Colonic mucosa (tissue), 4 donors: ENCODE measurements around the gene DAO. TPM values are rescaled to one million over a fixed set of nuclear protein-coding genes. Genes with fewer than 3 reads are reported as not detected.

Experiments
- DNase-seq: peaks from one replicate; pipeline ENCODE4 v3.0.0-alpha.2; 2020
- H3K27ac ChIP-seq: fragments of 200-600 bp; one replicate; pipeline ENCODE4 v1.8.0; 2021
- H3K27me3 ChIP-seq: fragments of 200-600 bp; one replicate; pipeline ENCODE4 v1.8.0; 2021
- H3K36me3 ChIP-seq: fragments of 200-600 bp; one replicate; pipeline ENCODE4 v1.8.0; 2021
- H3K4me1 ChIP-seq: fragments of 200-600 bp; one replicate; pipeline ENCODE4 v1.8.0; 2021; ENCODE audit warnings: mild to moderate bottlenecking
- H3K4me3 ChIP-seq: fragments of 200-600 bp; one replicate; pipeline ENCODE4 v1.8.0; 2021
- H3K9ac ChIP-seq, 2 donors: one replicate each; pipeline ENCODE4 v1.7.0; 2013; ENCODE audit warnings: control low read depth in 2 of 2, low read depth in 2 of 2, low read length in 2 of 2
- H3K9me3 ChIP-seq: fragments of 200-600 bp; one replicate; pipeline ENCODE4 v1.8.0; 2021
- intact Hi-C: fragments of 100-400 bp; cut with DNase I; formaldehyde crosslinking; loops from one replicate; pipeline ENCODE4 v1.14.1; 2022
- total RNA-seq, 2 donors: library from RNA; stranded (reverse); fragmentation: NEBNext Ultra II Directional in 1 of 2; extraction: Animal tissue kit (Norgen Biotek cat#: 25700) in 1 of 2; gene quantifications; one replicate each; pipeline ENCODE4 v1.2.1, GENCODE V29; 2021
- TF ChIP-seq, protein P1 (sequence below): fragments of 200-600 bp; IDR thresholded peaks from one replicate; pipeline ENCODE4 v1.8.0; 2022; ENCODE audit warnings: antibody characterized with exemption, mild to moderate bottlenecking
- donor health status: healthy.
- donor health status: DM: no; HTN: no; CAD: no.
- donor health status: DM: no; HTN: no; CAD: no.

The DAO gene
- total RNA-seq, 2 donors from 2014 or later, result 2.2 to 2.4 TPM

DNA sequence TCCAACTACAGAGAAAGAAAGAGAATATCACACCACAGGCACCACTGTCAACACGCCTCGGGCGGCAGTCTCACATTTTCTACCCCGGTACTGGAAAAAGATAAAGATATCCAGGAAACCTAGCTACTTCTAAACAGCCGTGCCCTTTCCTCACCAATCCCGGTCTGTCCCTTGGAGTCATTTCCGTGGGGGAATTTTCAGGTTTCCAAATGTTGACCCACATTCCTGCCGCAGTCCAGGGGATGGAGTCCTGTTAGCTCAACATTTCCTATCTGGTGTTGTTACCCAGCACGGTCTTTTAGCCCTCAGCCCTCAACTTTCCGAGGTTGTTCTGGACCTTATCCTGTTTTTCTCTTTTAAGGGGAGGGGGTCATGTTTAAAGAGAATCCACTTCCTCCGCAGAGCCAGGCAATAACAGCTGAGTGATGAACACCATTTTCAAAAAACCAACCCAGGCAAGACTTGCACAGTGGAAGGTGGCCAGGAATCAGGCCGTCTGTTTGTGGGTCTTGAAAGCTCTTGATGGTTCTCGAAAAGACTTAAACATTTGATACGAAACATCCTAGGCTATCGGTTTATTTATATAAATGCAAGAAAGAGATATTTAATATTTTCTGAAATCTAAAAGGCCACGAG is 27.1 kb upstream of the DAO start:
- H3K9me3 ChIP-seq, result no peaks in the 10 kb centered on the region

GRCh38 chr12:108853426-108853825 is 26.5 kb upstream of the DAO start:
- H3K9ac ChIP-seq, result peak overlapping the region in 1 of 2 donors; percentile 55
- peaks cover 3% of the 10 kb centered on the region for H3K4me1 ChIP-seq
- no peak for DNase-seq
- no peak overlapping the region for H3K4me3 ChIP-seq
- intact Hi-C loops, result no loop called here
- H3K9me3 ChIP-seq, result no peaks in the 10 kb centered on the region
- TF ChIP-seq, protein P1, sequence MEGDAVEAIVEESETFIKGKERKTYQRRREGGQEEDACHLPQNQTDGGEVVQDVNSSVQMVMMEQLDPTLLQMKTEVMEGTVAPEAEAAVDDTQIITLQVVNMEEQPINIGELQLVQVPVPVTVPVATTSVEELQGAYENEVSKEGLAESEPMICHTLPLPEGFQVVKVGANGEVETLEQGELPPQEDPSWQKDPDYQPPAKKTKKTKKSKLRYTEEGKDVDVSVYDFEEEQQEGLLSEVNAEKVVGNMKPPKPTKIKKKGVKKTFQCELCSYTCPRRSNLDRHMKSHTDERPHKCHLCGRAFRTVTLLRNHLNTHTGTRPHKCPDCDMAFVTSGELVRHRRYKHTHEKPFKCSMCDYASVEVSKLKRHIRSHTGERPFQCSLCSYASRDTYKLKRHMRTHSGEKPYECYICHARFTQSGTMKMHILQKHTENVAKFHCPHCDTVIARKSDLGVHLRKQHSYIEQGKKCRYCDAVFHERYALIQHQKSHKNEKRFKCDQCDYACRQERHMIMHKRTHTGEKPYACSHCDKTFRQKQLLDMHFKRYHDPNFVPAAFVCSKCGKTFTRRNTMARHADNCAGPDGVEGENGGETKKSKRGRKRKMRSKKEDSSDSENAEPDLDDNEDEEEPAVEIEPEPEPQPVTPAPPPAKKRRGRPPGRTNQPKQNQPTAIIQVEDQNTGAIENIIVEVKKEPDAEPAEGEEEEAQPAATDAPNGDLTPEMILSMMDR, result no peak
- H3K36me3 ChIP-seq, result no peaks in the 10 kb centered on the region
- no peaks in the 10 kb centered on the region for H3K27me3 ChIP-seq
- H3K27ac ChIP-seq, result peak overlapping the region; percentile 43

More for the DNA sequence above, 27.1 kb upstream of the DAO start:
- Histone ChIP-seq H3K9ac (peak overlapping the region; percentile 8 to 62), H3K27ac (peak overlapping the region; percentile 47), H3K4me1 (no peaks in the 10 kb centered on the region), H3K36me3 (peaks cover 2% of the 10 kb centered on the region), H3K4me3 (no peak overlapping the region), H3K27me3 (no peaks in the 10 kb centered on the region)
- DNase-seq, result no peak
- intact Hi-C loops, result no loop called here
- TF ChIP-seq, protein P1, result no peak

GRCh38 chr12:108853981-108854446 is 25.9 kb upstream of the DAO start:
- Histone ChIP-seq H3K4me1 (peaks cover 6% of the 10 kb centered on the region), H3K27ac (peak overlapping the region; percentile 43), H3K9me3 (no peaks in the 10 kb centered on the region), H3K9ac (peak overlapping the region in 1 of 2 donors; percentile 18), H3K36me3 (no peaks in the 10 kb centered on the region), H3K4me3 (no peak overlapping the region), H3K27me3 (no peaks in the 10 kb centered on the region)
- intact Hi-C loops, result no loop called here
- no peak for DNase-seq
- TF ChIP-seq, protein P1, result no peak

GRCh38 chr12:108854451-108855283 is 25.2 kb upstream of the DAO start:
- peaks cover 6% of the 10 kb centered on the region for H3K4me1 ChIP-seq
- no peaks in the 10 kb centered on the region for H3K27me3 ChIP-seq
- no peak for DNase-seq
- H3K36me3 ChIP-seq, result no peaks in the 10 kb centered on the region
- peak overlapping the region; percentile 21 to 95 for H3K9ac ChIP-seq
- H3K27ac ChIP-seq, result peak overlapping the region; percentile 43
- intact Hi-C loops, result no loop called here
- no peak overlapping the region for H3K4me3 ChIP-seq
- H3K9me3 ChIP-seq, result no peaks in the 10 kb centered on the region
- TF ChIP-seq, protein P1, result no peak

DNA sequence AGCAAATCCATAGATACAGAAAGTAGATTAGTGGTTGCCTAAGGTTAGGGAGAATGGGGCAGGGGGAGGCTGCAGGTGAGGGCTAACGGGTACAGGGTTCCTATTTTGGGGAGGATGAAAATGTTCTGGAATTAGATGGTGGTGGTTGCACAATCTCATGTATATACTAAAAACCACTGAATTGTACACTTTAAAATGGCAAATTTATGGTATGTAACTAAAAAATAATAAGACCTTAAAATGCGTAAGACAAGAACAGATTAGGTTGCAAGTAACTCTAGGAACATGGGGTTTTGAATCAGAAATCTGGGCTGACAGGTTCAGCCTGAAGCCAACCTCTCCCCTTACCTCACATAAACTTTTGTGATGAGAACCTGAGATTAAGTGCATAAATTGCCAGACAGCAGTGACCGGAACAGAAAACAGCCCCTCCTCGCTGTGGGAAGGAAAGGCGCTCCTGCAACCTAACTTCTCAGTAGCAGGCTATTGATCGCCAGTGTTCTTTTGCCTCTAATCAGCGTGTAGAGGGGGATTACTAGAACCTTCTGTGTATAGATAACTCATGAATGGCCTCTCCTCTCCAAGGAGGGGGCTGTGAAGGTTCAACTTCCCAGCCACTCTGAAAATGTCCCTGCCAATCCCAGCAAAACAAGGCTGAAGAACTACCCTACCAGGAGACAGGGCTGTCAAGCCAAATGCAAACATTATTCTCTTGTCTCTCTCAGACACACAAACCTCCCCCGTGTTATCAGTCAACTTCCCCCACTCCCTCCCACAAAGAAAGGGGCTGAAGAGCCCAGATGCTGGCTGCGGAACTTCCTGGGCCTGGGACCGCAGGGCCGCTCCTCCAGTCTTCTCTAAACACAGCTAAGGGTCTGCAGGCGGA is 24.4 kb upstream of the DAO start:
- intact Hi-C loops, result no loop called here
- H3K27ac ChIP-seq, result peak overlapping the region; percentile 82
- no peaks in the 10 kb centered on the region for H3K36me3 ChIP-seq
- no peak for DNase-seq
- peaks cover 6% of the 10 kb centered on the region for H3K4me1 ChIP-seq
- H3K27me3 ChIP-seq, result no peaks in the 10 kb centered on the region
- peak overlapping the region; percentile 95 to 100 for H3K9ac ChIP-seq
- H3K9me3 ChIP-seq, result no peaks in the 10 kb centered on the region
- H3K4me3 ChIP-seq, result peak overlapping the region; percentile 71
- TF ChIP-seq, protein P1, result no peak
